Measurements from ENCODE around the gene CENPP. TPM values are rescaled to one million over a fixed set of nuclear protein-coding genes. Genes with fewer than 3 reads are reported as not detected.

Gene CENPP
- total RNA-seq, 4 donors from 2014 or later, result 14.1 to 39.5 (median 19.2) TPM

- Histone ChIP-seq H3K36me3 (peaks cover 82% of the 10 kb centered on the region), H3K4me1 (peaks cover 6% of the 10 kb centered on the region), H3K27me3 (no peaks in the 10 kb centered on the region), H3K27ac (no peak overlapping the region), H3K4me3 (no peak overlapping the region), H3K9me3 (no peaks in the 10 kb centered on the region)
- WGBS, result 90% methylated on average over 5 of the region's 5 CpGs
- no peak for TF ChIP-seq CTCF (IDR thresholded peaks at IDR 0.05)
- TF ChIP-seq POLR2AphosphoS5 (IDR thresholded peaks at IDR 0.05), result no peak
- DNase-seq (ENCODE audit: low spot score in 2 of 2), result no peak
Measured at GRCh38 chr9:92632641-92633040, 306.9 kb downstream of the CENPP start.

GRCh38 chr9:92633614-92634278 is 308.0 kb downstream of the CENPP start:
- H3K27me3 ChIP-seq, result no peaks in the 10 kb centered on the region
- no peak overlapping the region for H3K27ac ChIP-seq
- H3K36me3 ChIP-seq, result peaks cover 87% of the 10 kb centered on the region
- DNase-seq (ENCODE audit: low spot score in 2 of 2), result peak; percentile 52 to 67
- H3K4me3 ChIP-seq, result no peak overlapping the region
- no peaks in the 10 kb centered on the region for H3K9me3 ChIP-seq
- 89% methylated on average over 9 of the region's 9 CpGs for WGBS
- no peak for TF ChIP-seq EP300 (IDR thresholded peaks at IDR 0.05)
- TF ChIP-seq CTCF (IDR thresholded peaks at IDR 0.05), result no peak
- no peak for TF ChIP-seq POLR2AphosphoS5 (IDR thresholded peaks at IDR 0.05)
- no peak for TF ChIP-seq POLR2A (IDR thresholded peaks at IDR 0.05)
- H3K4me1 ChIP-seq, result peaks cover 15% of the 10 kb centered on the region

GRCh38 chr9:92634712-92635605 is 309.2 kb downstream of the CENPP start:
- peak in 1 of 2 donors; percentile 82 for DNase-seq (ENCODE audit: low spot score in 2 of 2)
- 67% methylated on average over 33 of the region's 35 CpGs for WGBS
- no peaks in the 10 kb centered on the region for H3K9me3 ChIP-seq
- H3K27me3 ChIP-seq, result no peaks in the 10 kb centered on the region
- H3K4me1 ChIP-seq, result peaks cover 22% of the 10 kb centered on the region
- H3K4me3 ChIP-seq, result no peak overlapping the region
- peaks cover 89% of the 10 kb centered on the region for H3K36me3 ChIP-seq
- H3K27ac ChIP-seq, result no peak overlapping the region
- TF ChIP-seq POLR2AphosphoS5 (IDR thresholded peaks at IDR 0.05), result no peak
- peak; percentile 64 to 89 for TF ChIP-seq CTCF (IDR thresholded peaks at IDR 0.05)

DNA sequence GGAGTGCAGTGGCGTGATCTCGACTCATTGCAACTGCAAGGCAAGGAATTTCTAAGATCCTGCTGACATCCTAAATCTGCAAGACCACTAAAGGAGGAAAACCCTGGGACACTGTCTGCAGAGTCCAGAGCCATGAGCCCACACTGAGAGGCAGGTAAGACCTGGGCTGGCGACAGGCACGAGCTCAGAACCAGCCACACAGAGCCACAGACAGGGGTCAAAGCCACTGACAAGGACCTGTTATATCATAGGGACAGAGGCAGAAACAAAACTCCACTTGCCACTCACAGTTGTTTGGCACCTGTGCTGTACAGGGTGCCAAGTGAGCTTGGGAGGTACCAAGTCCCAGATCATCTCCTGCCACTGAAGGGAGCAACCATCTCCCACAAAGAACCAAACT is 310.0 kb downstream of the CENPP start:
- 90% methylated on average over 3 of the region's 4 CpGs for WGBS
- TF ChIP-seq EP300 (IDR thresholded peaks at IDR 0.05), result no peak
- TF ChIP-seq CTCF (IDR thresholded peaks at IDR 0.05), result no peak
- TF ChIP-seq POLR2A (IDR thresholded peaks at IDR 0.05), result no peak
- no peak for TF ChIP-seq POLR2AphosphoS5 (IDR thresholded peaks at IDR 0.05)
- DNase-seq (ENCODE audit: low spot score in 2 of 2), result no peak
- peaks cover 29% of the 10 kb centered on the region for H3K4me1 ChIP-seq
- no peaks in the 10 kb centered on the region for H3K9me3 ChIP-seq
- no peaks in the 10 kb centered on the region for H3K27me3 ChIP-seq
- no peak overlapping the region for H3K4me3 ChIP-seq
- peaks cover 89% of the 10 kb centered on the region for H3K36me3 ChIP-seq
- no peak overlapping the region for H3K27ac ChIP-seq

DNA sequence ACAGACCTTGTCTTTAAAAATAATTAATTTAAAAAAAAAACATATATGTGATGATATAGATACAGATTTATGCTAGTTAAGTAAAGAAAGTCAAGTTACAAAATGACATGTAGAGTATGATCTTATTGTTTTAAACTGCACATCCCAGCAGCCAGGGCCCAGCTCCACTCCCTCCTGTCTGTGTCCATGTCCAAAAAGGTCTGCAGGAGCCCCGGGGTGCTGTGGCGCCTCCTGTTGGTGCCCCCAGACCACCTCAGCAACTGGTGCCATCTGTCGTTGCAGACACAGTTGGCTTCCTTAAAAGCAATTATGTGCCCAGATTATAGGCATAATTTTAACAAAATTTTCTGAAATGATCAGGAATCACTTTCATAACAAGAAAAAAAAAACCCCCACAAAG is 310.9 kb downstream of the CENPP start:
- Histone ChIP-seq H3K4me1 (peaks cover 37% of the 10 kb centered on the region), H3K27me3 (no peaks in the 10 kb centered on the region), H3K9me3 (no peaks in the 10 kb centered on the region), H3K4me3 (no peak overlapping the region), H3K27ac (no peak overlapping the region), H3K36me3 (peaks cover 93% of the 10 kb centered on the region)
- DNase-seq (ENCODE audit: low spot score in 2 of 2), result peak in 1 of 2 donors; percentile 44
- 85% methylated on average over 3 of the region's 3 CpGs for WGBS
- TF ChIP-seq CTCF (IDR thresholded peaks at IDR 0.05) (no peak), EP300 (IDR thresholded peaks at IDR 0.05) (no peak), POLR2A (IDR thresholded peaks at IDR 0.05) (no peak), POLR2AphosphoS5 (IDR thresholded peaks at IDR 0.05) (no peak)

All from suprapubic skin (tissue), 4 donors.